Measurements from ENCODE around the gene OTUD4. TPM values are rescaled to one million over a fixed set of nuclear protein-coding genes. Genes with fewer than 3 reads are reported as not detected.

OTUD4 gene
- total RNA-seq, 1 donor from 2014 or later: 34.0 TPM

DNA sequence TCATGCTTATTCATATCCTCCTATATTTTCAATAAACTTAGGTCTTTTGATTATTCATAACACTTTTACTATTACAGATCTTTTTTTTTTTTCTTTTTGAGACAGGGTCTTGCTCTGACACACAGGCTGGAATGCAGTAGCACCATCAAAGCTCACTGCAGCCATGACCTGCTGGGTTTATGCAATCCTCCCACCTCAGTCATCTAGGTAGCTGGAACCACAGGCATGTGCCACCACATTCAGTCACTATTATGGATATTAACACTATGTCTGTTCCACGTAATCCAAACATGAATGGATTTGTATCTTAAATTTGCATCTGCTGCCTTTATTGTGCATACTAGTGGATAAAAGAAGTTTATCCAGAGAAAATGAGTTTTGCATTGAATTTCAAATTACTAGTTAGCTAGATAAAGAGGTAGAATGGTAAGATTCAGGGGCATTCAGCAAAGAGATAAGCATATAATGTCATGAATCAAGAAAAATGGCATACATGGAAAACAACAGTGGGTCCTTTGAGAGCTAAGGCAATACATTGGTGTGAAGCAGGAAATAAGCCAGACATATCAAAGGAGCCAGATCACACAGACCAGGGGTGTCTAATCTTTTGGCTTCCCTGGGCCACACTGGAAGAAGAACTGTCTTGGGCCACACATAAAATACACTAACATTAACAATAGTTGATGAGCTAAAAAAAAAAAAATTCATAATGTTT lies 96.3 kb downstream of the OTUD4 start:
- no peak overlapping the region for H3K27ac Mint-ChIP-seq (ENCODE audit: unreplicated experiment)
- peaks cover 26% of the 10 kb centered on the region for H3K36me3 Mint-ChIP-seq (ENCODE audit: low read depth)
- H3K9me3 Mint-ChIP-seq: no peaks in the 10 kb centered on the region
- TF ChIP-seq, protein P1, sequence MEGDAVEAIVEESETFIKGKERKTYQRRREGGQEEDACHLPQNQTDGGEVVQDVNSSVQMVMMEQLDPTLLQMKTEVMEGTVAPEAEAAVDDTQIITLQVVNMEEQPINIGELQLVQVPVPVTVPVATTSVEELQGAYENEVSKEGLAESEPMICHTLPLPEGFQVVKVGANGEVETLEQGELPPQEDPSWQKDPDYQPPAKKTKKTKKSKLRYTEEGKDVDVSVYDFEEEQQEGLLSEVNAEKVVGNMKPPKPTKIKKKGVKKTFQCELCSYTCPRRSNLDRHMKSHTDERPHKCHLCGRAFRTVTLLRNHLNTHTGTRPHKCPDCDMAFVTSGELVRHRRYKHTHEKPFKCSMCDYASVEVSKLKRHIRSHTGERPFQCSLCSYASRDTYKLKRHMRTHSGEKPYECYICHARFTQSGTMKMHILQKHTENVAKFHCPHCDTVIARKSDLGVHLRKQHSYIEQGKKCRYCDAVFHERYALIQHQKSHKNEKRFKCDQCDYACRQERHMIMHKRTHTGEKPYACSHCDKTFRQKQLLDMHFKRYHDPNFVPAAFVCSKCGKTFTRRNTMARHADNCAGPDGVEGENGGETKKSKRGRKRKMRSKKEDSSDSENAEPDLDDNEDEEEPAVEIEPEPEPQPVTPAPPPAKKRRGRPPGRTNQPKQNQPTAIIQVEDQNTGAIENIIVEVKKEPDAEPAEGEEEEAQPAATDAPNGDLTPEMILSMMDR (conservative IDR thresholded peaks at IDR 0.05): no peak
- no peak for DNase-seq (ENCODE audit: low read depth, low spot score)
- H3K27me3 Mint-ChIP-seq (ENCODE audit: low read depth): no peaks in the 10 kb centered on the region
- H3K4me3 Mint-ChIP-seq: no peak overlapping the region
- peaks cover 8% of the 10 kb centered on the region for H3K4me1 Mint-ChIP-seq

Other genes starting within 250 kb of the OTUD4 start
- 19.4 and 22.6 TPM in 2 replicates for gene ANAPC10, start 82.4 kb downstream of the OTUD4 start, total RNA-seq
- 88.6 and 105 TPM in 2 replicates for gene ABCE1, start 82.3 kb downstream of the OTUD4 start, total RNA-seq

Data from neural crest cell (in vitro differentiated cells).